NK-92 (cell line): ENCODE measurements around the gene CLDN19.
"Not testable (repeated sequence)": the region's sequence is repeated elsewhere in the genome, so short reads cannot be mapped to it uniquely, and the experiment has no call there.

Experiments used
- DNase-seq: peaks from one replicate; lab custom pipeline; 2025; ENCODE audit not compliant: unreplicated experiment; lab: John Stamatoyannopoulos, UW

CLDN19 gene

DNA sequence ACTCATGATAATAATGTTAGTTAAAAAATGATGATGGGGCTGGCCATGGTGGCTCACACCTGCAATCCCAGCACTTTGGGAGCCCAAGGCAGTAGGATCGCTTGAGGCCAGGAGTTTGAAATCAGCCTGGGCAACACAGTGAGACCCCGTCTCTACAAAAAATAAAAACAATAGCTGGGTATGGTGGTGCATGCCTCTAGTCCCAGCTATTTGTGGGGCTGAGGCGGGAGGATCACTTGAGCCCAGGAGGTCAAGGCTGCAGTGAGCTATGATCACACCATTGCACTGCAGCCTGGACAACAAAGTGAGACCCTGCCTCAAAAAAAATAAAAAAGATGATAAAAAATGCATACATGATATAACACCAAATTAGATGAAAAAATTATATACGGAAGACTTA lies 21.5 kb upstream of the CLDN19 start:
- DNase-seq = no peak

- no peak for DNase-seq
Measured at GRCh38 chr1:42759114-42759513, 19.1 kb upstream of the CLDN19 start.

DNA sequence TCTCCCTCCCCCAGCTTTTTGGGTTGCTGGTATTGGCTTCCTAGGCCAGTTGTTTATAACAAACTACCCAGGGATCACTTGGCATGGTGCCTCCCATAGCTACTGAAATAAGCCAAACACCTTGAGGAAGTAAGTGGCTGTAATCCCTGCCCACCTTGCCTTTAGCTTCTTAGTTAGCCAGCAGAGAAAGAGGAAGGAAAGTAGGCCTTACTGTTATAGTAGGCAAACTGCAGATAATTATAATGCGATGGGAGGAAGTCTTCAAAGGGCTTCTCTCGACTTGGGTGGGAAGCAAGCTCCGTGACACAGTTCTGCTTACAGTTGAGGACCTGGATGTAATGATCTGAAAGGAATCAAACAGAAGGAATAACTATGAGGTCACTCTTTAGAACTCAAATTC lies 18.6 kb upstream of the CLDN19 start:
- DNase-seq = no peak

GRCh38 chr1:42757892-42758275 lies 17.8 kb upstream of the CLDN19 start:
- no peak for DNase-seq

GRCh38 chr1:42756956-42757891 lies 17.2 kb upstream of the CLDN19 start:
- no peak for DNase-seq

GRCh38 chr1:42753070-42753469 lies 13.0 kb upstream of the CLDN19 start:
- no peak for DNase-seq

DNA sequence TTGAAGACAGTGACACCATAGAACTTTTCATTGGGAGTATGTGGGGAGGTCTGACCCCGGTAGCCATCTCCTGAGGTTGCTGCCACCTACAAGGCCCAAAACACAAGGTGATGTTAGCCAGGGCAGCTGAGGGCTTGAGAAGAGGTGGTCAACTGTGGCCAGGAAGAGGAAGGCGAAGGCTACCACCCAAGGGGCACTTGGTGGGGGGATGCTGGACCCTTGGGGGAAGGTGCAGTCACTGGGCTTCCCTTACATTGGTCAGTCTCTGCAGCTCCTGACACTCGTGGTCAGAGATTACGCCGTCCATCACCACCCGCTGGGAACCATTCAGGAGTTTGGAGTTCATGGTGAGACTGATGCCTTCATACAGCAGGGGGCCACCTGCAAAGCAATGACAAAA lies 12.2 kb upstream of the CLDN19 start:
- DNase-seq = no peak

DNA sequence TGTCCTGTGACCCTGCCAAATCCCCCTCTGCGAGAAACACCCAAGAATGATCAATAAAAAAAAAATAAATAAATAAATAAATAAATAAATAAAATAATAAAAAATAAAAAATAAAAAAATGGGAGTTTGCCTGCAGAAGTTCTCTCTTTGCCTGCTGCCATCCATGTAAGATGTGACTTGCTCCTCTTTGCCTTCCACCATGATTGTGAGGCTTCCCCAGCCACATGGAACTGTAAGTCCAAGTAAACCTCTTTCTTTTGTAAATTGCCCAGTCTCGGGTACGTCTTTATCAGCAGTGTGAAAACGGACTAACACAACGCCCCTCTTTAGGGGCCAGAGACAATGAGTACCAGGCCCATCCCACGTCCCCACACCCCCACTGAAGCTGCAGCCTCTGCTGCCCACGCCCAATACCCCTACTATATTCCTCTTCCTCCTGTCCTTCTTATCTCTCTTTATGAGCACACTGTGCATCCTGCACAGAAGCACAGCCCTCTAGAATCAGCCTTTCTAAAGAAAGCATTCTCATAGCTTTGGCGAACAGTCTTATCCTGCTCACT lies 11.6 kb upstream of the CLDN19 start:
- not testable (repeated sequence) for DNase-seq

GRCh38 chr1:42750041-42750440 lies 10.0 kb upstream of the CLDN19 start:
- DNase-seq = no peak

DNA sequence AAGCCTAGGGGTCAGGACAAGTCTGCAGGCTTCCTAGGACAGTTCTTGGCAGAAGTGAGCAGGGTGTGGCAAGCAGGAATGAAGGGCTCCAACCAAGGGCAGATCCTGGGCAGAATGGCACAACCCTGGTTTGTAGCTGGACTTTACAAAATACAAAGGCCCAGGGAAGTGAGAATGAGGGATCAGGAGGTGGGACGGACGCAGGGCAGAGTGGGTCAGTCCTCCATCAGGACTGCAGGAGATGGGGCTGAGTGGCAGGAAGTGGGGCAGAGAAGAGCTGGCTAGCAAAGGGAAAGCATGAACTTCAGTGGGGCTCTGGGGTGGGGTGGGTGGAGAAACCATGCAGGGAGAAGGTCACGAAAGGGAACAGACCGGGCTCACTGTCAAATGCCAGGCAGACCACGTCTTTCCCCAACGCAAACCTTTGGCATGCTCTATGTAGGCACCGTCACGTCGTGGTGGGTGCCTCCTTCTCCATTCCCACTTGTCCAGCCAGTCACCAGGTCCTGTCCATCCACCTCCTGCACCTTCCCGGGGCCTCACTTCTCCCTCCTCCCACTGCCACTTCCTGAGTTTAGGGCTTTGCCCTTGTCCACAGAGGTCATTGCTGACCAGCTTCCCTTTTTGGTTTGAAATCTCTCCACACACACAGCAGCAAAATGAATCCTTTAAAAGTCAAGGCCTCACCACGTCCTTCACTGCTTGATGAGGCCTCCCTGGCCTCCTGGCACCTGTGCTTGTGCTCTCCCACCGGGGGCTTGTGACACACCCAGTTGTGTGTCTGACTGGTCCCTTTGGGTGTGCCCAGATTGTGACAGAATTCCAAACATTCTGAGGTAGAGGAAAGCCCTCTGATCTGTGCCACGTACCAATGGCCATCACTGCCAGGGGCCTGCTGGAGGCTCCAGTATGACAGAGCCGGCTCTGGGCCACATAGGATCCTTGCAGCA lies 8.7 kb upstream of the CLDN19 start:
- DNase-seq = no peak

DNA sequence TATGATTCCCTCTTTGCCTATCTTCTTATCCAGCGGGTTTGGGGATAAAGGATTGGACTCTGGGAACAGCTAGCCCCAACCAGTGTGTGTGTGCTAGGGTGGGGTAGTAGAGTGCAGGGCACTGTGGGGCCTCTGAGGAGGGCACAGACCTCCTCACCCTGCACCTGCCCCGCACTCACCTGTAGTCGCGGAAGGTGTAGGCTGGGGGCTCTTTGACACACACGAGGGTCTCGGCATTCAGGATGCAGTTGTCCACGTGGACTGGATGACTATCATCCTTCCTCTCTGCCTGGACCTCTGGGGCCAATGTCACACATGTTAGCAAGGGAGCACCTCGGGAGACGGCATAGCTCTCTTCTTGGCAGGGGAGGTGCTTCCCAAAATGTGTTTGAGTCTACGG lies 8.0 kb upstream of the CLDN19 start:
- DNase-seq = no peak

DNA sequence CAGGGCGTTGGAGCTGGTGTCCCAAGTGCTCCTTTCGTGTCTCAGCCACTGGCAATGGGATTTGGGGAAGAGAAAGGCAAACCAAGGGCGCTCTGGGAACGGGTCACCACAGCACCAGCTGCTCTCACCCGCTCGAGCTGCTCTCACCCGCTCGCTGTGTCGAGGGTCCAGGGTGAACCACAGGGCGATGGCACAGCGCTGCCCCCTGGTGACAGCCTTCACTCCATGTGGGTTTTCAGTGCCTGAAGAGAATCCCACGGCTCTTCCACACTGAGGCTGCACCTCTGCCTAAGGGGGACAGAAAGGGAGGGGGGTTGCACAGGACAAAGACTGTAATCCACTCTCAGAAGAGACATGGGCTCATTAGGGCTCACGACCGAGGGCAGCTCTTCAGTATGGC lies 7.1 kb upstream of the CLDN19 start:
- DNase-seq = no peak

DNA sequence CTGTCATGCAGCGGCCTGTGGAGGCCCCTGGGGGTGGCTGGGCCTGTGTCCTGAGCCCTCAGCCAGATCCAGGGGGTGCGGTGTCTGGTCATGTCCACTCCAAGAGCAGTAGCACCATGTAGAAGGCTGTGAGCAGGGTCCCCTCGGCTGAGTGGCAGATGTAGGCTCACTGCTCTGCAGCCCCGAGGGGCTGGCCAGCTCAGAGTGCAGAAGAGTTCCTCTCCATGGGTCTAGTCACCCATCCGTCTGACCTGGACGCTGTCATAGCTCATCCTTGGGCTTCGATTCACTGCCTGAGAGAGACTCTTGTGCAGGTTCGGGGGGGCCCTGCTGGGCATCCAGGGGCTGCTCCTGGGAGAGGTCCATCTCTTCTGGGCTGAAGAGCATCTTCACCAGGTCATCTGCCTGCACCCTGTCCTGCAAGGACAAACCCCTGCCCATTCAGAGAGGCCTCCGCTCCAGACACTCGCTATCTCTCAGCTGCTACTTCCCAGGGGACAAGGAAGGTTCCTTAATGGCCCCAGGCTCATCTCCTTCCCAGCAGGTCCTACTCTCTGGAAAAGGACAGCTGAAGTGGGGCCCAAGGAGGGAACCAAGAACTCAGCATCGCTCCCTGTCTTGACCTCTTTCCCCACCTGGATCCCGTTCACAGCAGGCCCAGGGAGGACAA lies 6.5 kb upstream of the CLDN19 start:
- no peak for DNase-seq

GRCh38 chr1:42745851-42746250 lies 5.8 kb upstream of the CLDN19 start:
- no peak for DNase-seq

DNA sequence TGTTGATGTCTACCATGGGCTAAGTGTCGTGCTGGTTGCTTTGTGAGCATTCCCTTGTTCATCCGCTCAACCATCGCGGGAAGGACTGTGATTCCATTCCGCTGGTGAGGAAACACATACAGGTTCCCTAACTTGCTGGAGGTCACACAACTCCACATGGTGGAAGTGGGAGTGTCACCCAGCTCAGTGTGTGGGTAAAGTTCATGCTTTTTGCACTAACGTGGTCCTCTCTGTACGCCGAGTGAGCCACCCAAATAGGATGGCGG lies 4.0 kb upstream of the CLDN19 start:
- DNase-seq = no peak

DNA sequence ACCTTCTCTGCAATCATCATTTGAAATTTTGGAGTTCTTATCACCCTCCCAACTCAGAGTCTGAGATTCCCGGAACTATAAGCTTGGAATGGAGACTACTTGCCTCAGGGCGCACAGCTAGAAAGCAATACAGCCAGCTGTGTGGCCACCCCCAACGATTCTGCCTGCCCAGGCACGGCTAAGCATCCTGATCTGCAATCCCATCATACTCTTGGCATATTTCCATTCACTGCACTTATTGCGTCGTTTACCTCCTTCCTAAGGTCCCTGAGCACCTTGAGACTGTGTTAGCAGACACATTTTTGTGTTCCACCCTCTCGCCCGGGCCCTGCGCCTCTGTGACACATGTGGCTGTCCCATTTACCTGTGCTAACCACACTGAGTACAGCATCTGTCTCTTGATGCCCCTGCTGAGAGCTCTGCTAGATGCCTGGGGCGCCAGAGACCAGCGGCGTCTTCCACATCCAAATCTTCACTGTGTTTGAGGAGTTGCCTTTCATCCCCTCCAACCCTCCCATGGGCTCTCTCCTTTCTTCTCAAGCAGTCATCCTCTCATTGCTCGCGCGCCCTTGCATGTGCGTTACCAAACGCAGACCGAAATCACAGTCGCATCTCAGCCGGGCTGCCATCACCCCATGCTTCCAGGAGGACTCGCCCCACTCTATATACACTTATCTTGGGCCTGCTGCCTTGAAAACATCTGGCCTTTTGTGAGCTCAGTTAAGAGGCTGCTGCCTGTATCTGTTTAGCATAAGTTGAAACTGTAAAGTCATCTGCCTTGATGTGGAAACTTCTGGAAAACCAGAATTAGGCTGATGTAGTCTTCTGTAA lies 3.5 kb upstream of the CLDN19 start:
- DNase-seq = no peak

- no peak for DNase-seq
Measured at GRCh38 chr1:42742617-42743316, 2.7 kb upstream of the CLDN19 start.

DNA sequence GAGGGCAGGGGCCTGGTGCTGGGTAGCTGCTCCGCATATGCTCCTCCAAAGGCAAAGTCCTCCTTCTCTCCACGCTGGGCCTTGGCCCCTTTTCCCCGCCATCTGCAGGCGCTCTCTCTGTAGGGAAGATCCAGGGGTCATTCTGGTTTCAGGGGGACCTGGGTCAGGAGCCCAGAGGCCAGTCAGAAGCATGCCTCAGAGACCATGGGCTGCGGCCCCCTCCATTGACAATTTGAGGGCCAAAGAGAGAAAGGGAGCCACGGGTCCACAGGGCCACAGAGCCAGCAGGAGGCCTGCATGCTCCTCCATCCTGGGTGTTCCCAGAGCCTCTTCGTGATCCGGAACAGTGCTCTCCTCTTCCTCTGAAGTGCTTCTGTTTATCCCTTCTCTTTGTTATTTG lies 2.1 kb upstream of the CLDN19 start:
- DNase-seq = no peak

DNA sequence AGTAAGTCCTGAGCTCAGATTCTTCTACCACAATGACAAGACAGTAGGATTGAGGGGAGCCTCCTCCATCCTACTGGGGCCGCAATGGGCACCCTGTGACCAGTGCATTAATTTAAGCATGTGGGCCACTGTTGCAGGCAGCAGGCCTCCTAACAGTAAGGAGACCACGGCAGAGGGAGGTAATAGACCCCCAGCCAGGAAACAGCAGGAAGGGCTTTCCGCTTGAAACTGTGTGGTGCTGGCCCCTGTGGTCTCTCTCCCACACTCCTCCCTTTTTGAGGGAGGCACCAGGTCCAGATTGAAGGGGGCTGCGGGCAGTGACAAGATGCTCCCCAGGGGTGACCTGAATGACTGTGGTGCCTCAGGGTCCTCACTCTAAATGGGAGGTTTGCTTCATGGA lies 1.7 kb upstream of the CLDN19 start:
- DNase-seq = no peak
